ENCODE measurements around the gene C11orf58.

Gene C11orf58

DNA sequence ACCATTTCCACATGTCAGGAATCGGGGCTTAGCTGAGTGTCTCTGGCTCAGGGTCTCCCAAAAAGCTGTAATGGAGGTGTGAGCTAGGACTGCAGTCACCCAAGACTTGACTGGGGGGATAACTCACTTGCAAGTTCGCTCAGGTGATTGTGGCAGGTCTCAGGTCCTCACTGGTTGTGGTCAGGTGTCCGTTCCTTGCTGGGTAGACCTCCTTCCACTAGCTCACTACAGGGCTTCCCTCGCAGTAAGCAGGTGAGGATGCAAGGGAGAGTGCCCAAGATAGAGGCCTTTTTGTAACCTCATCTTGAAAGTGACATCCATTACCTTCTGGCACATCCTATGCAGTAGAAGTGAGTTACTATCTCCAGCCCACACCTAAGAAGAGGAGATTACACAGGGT, 29.5 kb downstream of the C11orf58 start:
- no peak for DNase-seq (ENCODE audit: extremely low read depth, insufficient read length)
- no peaks in the 10 kb centered on the region for H3K36me3 ChIP-seq (ENCODE audit: control insufficient read depth, insufficient read depth, low read length)
- TF ChIP-seq, protein P1, sequence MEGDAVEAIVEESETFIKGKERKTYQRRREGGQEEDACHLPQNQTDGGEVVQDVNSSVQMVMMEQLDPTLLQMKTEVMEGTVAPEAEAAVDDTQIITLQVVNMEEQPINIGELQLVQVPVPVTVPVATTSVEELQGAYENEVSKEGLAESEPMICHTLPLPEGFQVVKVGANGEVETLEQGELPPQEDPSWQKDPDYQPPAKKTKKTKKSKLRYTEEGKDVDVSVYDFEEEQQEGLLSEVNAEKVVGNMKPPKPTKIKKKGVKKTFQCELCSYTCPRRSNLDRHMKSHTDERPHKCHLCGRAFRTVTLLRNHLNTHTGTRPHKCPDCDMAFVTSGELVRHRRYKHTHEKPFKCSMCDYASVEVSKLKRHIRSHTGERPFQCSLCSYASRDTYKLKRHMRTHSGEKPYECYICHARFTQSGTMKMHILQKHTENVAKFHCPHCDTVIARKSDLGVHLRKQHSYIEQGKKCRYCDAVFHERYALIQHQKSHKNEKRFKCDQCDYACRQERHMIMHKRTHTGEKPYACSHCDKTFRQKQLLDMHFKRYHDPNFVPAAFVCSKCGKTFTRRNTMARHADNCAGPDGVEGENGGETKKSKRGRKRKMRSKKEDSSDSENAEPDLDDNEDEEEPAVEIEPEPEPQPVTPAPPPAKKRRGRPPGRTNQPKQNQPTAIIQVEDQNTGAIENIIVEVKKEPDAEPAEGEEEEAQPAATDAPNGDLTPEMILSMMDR (IDR thresholded peaks at IDR 0.05; ENCODE audit: insufficient read depth, low read length, poor library complexity, severe bottlenecking): no peak
- no peak overlapping the region for H3K4me3 ChIP-seq (replicated peaks; ENCODE audit: low read depth, low read length)
- H3K27me3 ChIP-seq (replicated peaks; ENCODE audit: control insufficient read depth, insufficient read depth, low read length): no peaks in the 10 kb centered on the region; the same call in 1 of the 2 replicates

DNA sequence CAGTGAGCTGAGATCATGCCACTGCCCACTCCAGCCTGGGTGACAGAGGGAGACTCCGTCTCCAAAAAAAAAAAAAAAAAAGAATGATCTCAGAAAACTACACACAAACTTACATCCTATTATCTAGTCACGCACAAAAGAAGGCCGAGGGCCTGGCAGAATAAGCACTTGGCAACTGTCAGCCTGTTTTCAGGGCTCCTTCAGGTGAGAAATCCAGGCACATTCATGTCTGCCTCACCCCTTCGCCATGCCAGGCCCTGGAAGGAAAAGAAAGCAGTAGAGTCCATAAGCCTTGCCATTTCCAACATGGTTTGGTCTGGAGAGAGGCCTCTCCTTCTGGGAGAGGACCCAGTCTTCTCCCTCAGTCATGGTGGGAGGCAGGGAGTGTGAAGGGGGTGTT, 30.9 kb downstream of the C11orf58 start:
- no peak for DNase-seq (ENCODE audit: extremely low read depth, insufficient read length)

DNA sequence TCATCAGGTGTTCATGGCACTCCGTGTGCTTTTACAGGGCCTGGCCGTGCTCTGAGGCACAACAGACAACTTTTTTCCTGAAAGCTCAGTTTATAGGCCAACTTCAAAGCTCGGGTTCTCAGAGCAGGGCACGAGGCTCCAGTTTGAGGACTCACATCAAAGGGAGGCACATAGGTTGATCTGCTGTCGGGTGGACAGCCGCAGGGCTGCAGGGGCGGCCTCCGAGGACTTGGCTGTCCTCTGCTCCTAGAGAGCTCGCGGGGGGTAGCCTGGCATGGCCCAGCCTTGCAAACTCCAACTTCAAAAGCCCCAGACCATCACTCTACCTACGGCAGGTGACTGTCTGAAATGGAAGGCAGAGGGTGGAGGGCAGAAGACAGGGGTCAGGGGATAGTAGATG, 31.6 kb downstream of the C11orf58 start:
- TF ChIP-seq, protein P1 (IDR thresholded peaks at IDR 0.05; ENCODE audit: insufficient read depth, low read length, poor library complexity, severe bottlenecking): no peak
- no peak overlapping the region for H3K4me3 ChIP-seq (replicated peaks; ENCODE audit: low read depth, low read length)
- no peak for DNase-seq (ENCODE audit: extremely low read depth, insufficient read length)
- no peaks in the 10 kb centered on the region for H3K27me3 ChIP-seq (replicated peaks; ENCODE audit: control insufficient read depth, insufficient read depth, low read length)
- no peaks in the 10 kb centered on the region for H3K36me3 ChIP-seq (ENCODE audit: control insufficient read depth, insufficient read depth, low read length)

More for the DNA sequence above, 30.9 kb downstream of the C11orf58 start:
- TF ChIP-seq, protein P1 (IDR thresholded peaks at IDR 0.05; ENCODE audit: insufficient read depth, low read length, poor library complexity, severe bottlenecking): no peak
- Histone ChIP-seq H3K27me3 (replicated peaks; ENCODE audit: control insufficient read depth, insufficient read depth, low read length) (no peaks in the 10 kb centered on the region), H3K36me3 (ENCODE audit: control insufficient read depth, insufficient read depth, low read length) (no peaks in the 10 kb centered on the region), H3K4me3 (replicated peaks; ENCODE audit: low read depth, low read length) (no peak overlapping the region)

DNA sequence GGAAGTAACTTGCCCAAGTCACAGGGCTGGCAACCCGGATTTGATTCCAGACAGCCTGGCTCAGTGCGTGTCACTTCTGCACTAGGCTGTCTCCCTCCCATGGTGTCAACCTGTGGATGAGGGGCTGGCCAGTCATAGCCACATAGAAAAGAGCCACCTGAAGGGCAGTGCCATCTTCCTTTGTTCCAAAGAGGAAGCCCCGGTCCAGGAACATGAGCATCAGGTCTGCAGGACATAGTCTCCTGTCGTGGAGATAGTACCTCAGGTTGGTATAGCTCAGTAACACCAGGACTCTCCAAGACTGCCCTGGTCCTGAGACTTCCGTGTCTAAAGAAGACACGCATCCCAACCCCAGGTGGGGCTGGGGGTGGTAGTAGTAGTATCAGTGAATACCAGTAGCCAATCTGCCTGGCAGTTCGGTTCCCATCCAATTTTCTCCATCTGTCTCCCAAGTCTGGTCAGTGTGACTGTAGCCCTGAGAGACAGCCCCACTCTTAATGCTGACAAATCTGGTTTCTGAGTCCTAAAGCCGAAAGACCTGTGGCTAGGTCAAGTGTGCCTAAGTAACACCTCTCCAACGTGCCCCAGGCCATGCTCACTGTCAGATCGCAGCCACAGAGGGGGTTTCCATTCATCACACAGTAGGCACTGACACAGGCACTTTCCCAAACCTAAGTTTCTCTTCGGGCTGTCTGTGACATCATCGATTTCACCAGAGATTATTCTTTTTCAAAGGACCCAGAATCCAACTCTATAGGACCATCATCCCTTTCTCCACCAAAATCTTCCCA, 33.1 kb downstream of the C11orf58 start:
- no peak for DNase-seq (ENCODE audit: extremely low read depth, insufficient read length)
- H3K4me3 ChIP-seq (replicated peaks; ENCODE audit: low read depth, low read length): no peak overlapping the region
- TF ChIP-seq, protein P1 (IDR thresholded peaks at IDR 0.05; ENCODE audit: insufficient read depth, low read length, poor library complexity, severe bottlenecking): no peak
- no peaks in the 10 kb centered on the region for H3K27me3 ChIP-seq (replicated peaks; ENCODE audit: control insufficient read depth, insufficient read depth, low read length)
- no peaks in the 10 kb centered on the region for H3K36me3 ChIP-seq (ENCODE audit: control insufficient read depth, insufficient read depth, low read length)

DNA sequence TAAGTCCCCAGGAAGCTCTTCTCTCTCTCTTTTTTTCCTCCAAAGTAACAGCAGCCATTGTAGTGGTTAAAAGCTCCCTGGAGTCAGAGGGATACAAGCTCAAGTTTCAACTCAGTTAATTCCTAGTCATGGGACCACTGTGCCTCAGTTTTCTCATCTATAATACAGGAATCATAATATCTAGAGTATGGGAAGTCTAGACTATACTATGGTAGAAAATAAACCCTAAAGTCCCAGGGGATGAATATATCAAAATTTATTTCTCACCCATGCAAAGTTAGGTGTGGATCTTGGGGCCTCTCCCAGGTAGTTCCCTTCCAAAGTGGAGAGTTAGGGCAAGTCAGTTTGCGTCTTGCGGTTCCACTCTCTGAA, 33.7 kb downstream of the C11orf58 start:
- TF ChIP-seq, protein P1 (IDR thresholded peaks at IDR 0.05; ENCODE audit: insufficient read depth, low read length, poor library complexity, severe bottlenecking): no peak
- H3K27me3 ChIP-seq (replicated peaks; ENCODE audit: control insufficient read depth, insufficient read depth, low read length): no peaks in the 10 kb centered on the region
- no peak for DNase-seq (ENCODE audit: extremely low read depth, insufficient read length)
- H3K4me3 ChIP-seq (replicated peaks; ENCODE audit: low read depth, low read length): no peak overlapping the region
- H3K36me3 ChIP-seq (ENCODE audit: control insufficient read depth, insufficient read depth, low read length): no peaks in the 10 kb centered on the region

Data from GM06990 (cell line).